ENCODE measurements around the gene FRMD5. TPM values are rescaled to one million over a fixed set of nuclear protein-coding genes. Genes with fewer than 3 reads are reported as not detected.

The FRMD5 gene
- total and polyA plus RNA-seq, 7 donors, result 0.41 to 1.8 (median 0.92) TPM

GRCh38 chr15:43985976-43986680, 208.9 kb downstream of the FRMD5 start:
- no peaks in the 10 kb centered on the region for H3K27me3 ChIP-seq
- no peak overlapping the region for H3K27ac ChIP-seq
- no peaks in the 10 kb centered on the region for H3K36me3 ChIP-seq
- TF ChIP-seq EP300 (IDR thresholded peaks at IDR 0.05) (no peak), POLR2A (IDR thresholded peaks at IDR 0.05) (no peak), POLR2AphosphoS5 (IDR thresholded peaks at IDR 0.05) (no peak), CTCF (IDR thresholded peaks at IDR 0.05) (no peak)
- DNase-seq, result no peak
- H3K4me3 ChIP-seq, result no peak overlapping the region
- WGBS, 2 donors, result 66 to 75% methylated on average over 7 of the region's 7 CpGs
- no peaks in the 10 kb centered on the region for H3K4me1 ChIP-seq
- intact Hi-C loops (cut with DNase I), result no loop called here
- H3K9me3 ChIP-seq, result no peaks in the 10 kb centered on the region

GRCh38 chr15:43981576-43981975, 213.5 kb downstream of the FRMD5 start:
- H3K27ac ChIP-seq, result no peak overlapping the region

GRCh38 chr15:43977072-43977884, 217.8 kb downstream of the FRMD5 start:
- H3K27ac ChIP-seq, result no peak overlapping the region
- 79 to 86% methylated on average over 5 of the region's 5 CpGs for WGBS, 2 donors
- intact Hi-C loops (cut with DNase I), result no loop called here
- H3K9me3 ChIP-seq, result peaks cover 0 to 8% (median 0%) of the 10 kb centered on the region in 4 donors
- no peak for DNase-seq
- no peaks in the 10 kb centered on the region for H3K27me3 ChIP-seq
- H3K4me3 ChIP-seq, result no peak overlapping the region
- no peaks in the 10 kb centered on the region for H3K36me3 ChIP-seq
- H3K4me1 ChIP-seq, result no peaks in the 10 kb centered on the region
- no peak for TF ChIP-seq EP300 (IDR thresholded peaks at IDR 0.05)
- TF ChIP-seq CTCF (IDR thresholded peaks at IDR 0.05), result no peak
- no peak for TF ChIP-seq POLR2A (IDR thresholded peaks at IDR 0.05)
- TF ChIP-seq POLR2AphosphoS5 (IDR thresholded peaks at IDR 0.05), result no peak

More at GRCh38 chr15:43981576-43981975, 213.5 kb downstream of the FRMD5 start:
- Histone ChIP-seq H3K4me3 (no peak overlapping the region), H3K9me3 (peaks cover 0 to 8% (median 0%) of the 10 kb centered on the region in 4 donors), H3K36me3 (no peaks in the 10 kb centered on the region), H3K4me1 (no peaks in the 10 kb centered on the region), H3K27me3 (no peaks in the 10 kb centered on the region)
- 20 to 52% methylated on average over 2 of the region's 2 CpGs for WGBS, 2 donors
- no peak for TF ChIP-seq POLR2A (IDR thresholded peaks at IDR 0.05)
- no peak for TF ChIP-seq POLR2AphosphoS5 (IDR thresholded peaks at IDR 0.05)
- TF ChIP-seq CTCF (IDR thresholded peaks at IDR 0.05), result no peak
- TF ChIP-seq EP300 (IDR thresholded peaks at IDR 0.05), result no peak
- intact Hi-C loops (cut with DNase I), result no loop called here
- no peak for DNase-seq

- Histone ChIP-seq H3K9me3 (peaks cover 0 to 8% (median 0%) of the 10 kb centered on the region in 4 donors), H3K36me3 (no peaks in the 10 kb centered on the region), H3K27ac (no peak overlapping the region), H3K27me3 (no peaks in the 10 kb centered on the region), H3K4me3 (no peak overlapping the region), H3K4me1 (no peaks in the 10 kb centered on the region)
- intact Hi-C loops (cut with DNase I), result no loop called here
- DNase-seq, result no peak
- 89 to 94% methylated on average over 1 of the region's 1 CpG for WGBS, 2 donors
- TF ChIP-seq POLR2A (IDR thresholded peaks at IDR 0.05) (no peak), POLR2AphosphoS5 (IDR thresholded peaks at IDR 0.05) (no peak), EP300 (IDR thresholded peaks at IDR 0.05) (no peak), CTCF (IDR thresholded peaks at IDR 0.05) (no peak)
These were observed 219.3 kb downstream of the FRMD5 start for GRCh38 chr15:43975770-43976169.

All from sigmoid colon (tissue), 7 donors.